SK-N-SH (cell line): ENCODE data around the gene RASA3. TPM values are rescaled to one million over a fixed set of nuclear protein-coding genes. Genes with fewer than 3 reads are reported as not detected.

Experiments used
- CTCF ChIA-PET: fragments of 300-600, 350-600 bp; formaldehyde crosslinking; extraction: SDS; loops from one replicate; lab custom pipeline; 2021; lab: Yijun Ruan, JAX
- POLR2A ChIA-PET: fragments of 350-600 bp; sonication (Branson Sonifier 250); formaldehyde crosslinking; extraction: SDS; loops from one replicate; lab custom pipeline; 2020; ENCODE audit warnings: antibody characterized with exemption, inconsistent platforms; lab: Yijun Ruan, JAX
- DNase-seq: peaks from one replicate; pipeline ENCODE4 v3.0.0; 2012
- H2AFZ ChIP-seq: fragments of 200-600 bp; sonication (generic); 2 replicates; pipeline ENCODE4 v1.8.1; 2016; ENCODE audit warnings: antibody characterized with exemption, mild to moderate bottlenecking, low read depth
- H3F3A ChIP-seq: fragments of 200-600 bp; sonication (generic); replicated peaks from 2 replicates; pipeline ENCODE3; 2016; ENCODE audit warnings: antibody characterized with exemption, mild to moderate bottlenecking; ENCODE audit not compliant: insufficient read depth
- H3K27ac ChIP-seq, 2 experiments: fragments of 200-500 bp in 1 of 2; fragments of 200-600 bp in 1 of 2; sonication (Bioruptor generic) in 1 of 2; sonication (generic), shearing (Covaris generic) in 1 of 2; 2 replicates each; pipeline versions ENCODE4 v1.5.1 to v1.6.1; 2014 to 2016; ENCODE audit warnings: low read depth in 2 of 2, inconsistent platforms in 1 of 2, low read length in 1 of 2, mild to moderate bottlenecking in 1 of 2, mixed read lengths in 1 of 2
- H3K27me3 ChIP-seq: fragments of 200-600 bp; sonication (generic), shearing (Covaris generic); 2 replicates; pipeline ENCODE4 v1.6.1; 2016; ENCODE audit warnings: mixed run types; ENCODE audit not compliant: insufficient read depth
- H3K36me3 ChIP-seq, 2 experiments: fragments of 200-500 bp in 1 of 2; fragments of 200-600 bp in 1 of 2; sonication (Bioruptor generic) in 1 of 2; sonication (generic) in 1 of 2; replicated peaks in 1 of 2; 2 replicates each; pipeline versions ENCODE3 to v1.5.1; 2014 to 2016; ENCODE audit warnings: low read length in 1 of 2, mild to moderate bottlenecking in 1 of 2; ENCODE audit not compliant: insufficient read depth in 2 of 2, control insufficient read depth in 1 of 2
- H3K4me1 ChIP-seq, 2 experiments: fragments of 200-500 bp in 1 of 2; fragments of 200-600 bp in 1 of 2; sonication (Bioruptor generic) in 1 of 2; sonication (generic), shearing (Covaris generic) in 1 of 2; 2 replicates each; pipeline versions ENCODE4 v1.5.1 to v1.6.1; 2014 to 2016; ENCODE audit warnings: low read depth in 1 of 2, low read length in 1 of 2, mixed run types in 1 of 2; ENCODE audit not compliant: insufficient read depth in 2 of 2, control insufficient read depth in 1 of 2
- H3K4me2 ChIP-seq: fragments of 200-600 bp; sonication (generic), shearing (Covaris generic); 2 replicates; pipeline ENCODE4 v1.6.1; 2017; ENCODE audit warnings: mixed run types
- H3K4me3 ChIP-seq, 2 experiments: fragments of 200-500 bp in 1 of 2; fragments of 200-600 bp in 1 of 2; sonication (Bioruptor generic) in 1 of 2; sonication (generic), shearing (Covaris generic) in 1 of 2; 2 replicates each; pipeline versions ENCODE4 v1.5.1 to v1.8.1; 2014 to 2016; ENCODE audit warnings: low read depth in 2 of 2, inconsistent platforms in 1 of 2, low read length in 1 of 2, mild to moderate bottlenecking in 1 of 2, mixed read lengths in 1 of 2, moderate library complexity in 1 of 2
- H3K79me2 ChIP-seq: fragments of 200-600 bp; sonication (generic); 2 replicates; pipeline ENCODE4 v1.8.1; 2017; ENCODE audit warnings: mild to moderate bottlenecking; ENCODE audit not compliant: insufficient read depth
- H3K9ac ChIP-seq: fragments of 200-600 bp; sonication (generic); 2 replicates; pipeline ENCODE4 v1.6.1; 2017; ENCODE audit warnings: mixed run types
- H3K9me2 ChIP-seq: fragments of 200-600 bp; sonication (generic); 2 replicates; pipeline ENCODE4 v1.6.1; 2017; ENCODE audit warnings: mixed run types
- H3K9me3 ChIP-seq: fragments of 200-600 bp; sonication (generic); 2 replicates; pipeline ENCODE4 v1.6.1; 2017; ENCODE audit warnings: mixed run types, mild to moderate bottlenecking, moderate library complexity
- H4K20me1 ChIP-seq: fragments of 200-600 bp; sonication (generic); 2 replicates; pipeline ENCODE4 v1.6.1; 2017; ENCODE audit warnings: mild to moderate bottlenecking, mixed run types; ENCODE audit not compliant: insufficient read depth
- JUND ChIP-seq: IDR thresholded peaks from 2 replicates; pipeline ENCODE4 v1.4.0; 2012
- POLR2AphosphoS5 ChIP-seq: IDR thresholded peaks from 2 replicates; pipeline ENCODE4 v1.6.1; 2012; ENCODE audit warnings: low read depth, low read length
- RAD21 ChIP-seq: IDR thresholded peaks from 2 replicates; pipeline ENCODE4 v1.6.1; 2012; ENCODE audit warnings: mild to moderate bottlenecking, low read length
- RCOR1 ChIP-seq: fragments of 150-350 bp; IDR thresholded peaks from 2 replicates; pipeline ENCODE4 v1.6.1; 2017; ENCODE audit warnings: antibody characterized with exemption, low read length
- REST ChIP-seq: IDR thresholded peaks from 2 replicates; pipeline ENCODE4 v1.6.1; 2012; ENCODE audit warnings: mild to moderate bottlenecking, low read depth, low read length, moderate library complexity
- SMC3 ChIP-seq: IDR thresholded peaks from 2 replicates; pipeline ENCODE4 v1.6.1; 2012; ENCODE audit warnings: low read depth, low read length, improper control_type of control experiment
- TEAD4 ChIP-seq: IDR thresholded peaks from 2 replicates; pipeline ENCODE4 v1.4.0; 2012; ENCODE audit warnings: mild to moderate bottlenecking, borderline replicate concordance; ENCODE audit not compliant: insufficient read depth
- WGBS: methylation state at CpG from one replicate; pipeline ENCODE4 v1.1.6; 2017; ENCODE audit warnings: low lambda C conversion rate; 5-methylcytosine and 5-hydroxymethylcytosine counted together
- polyA plus RNA-seq, 3 experiments: library from polyadenylated mRNA; depleted of rRNA; stranded (reverse); fragments of >200 nt; gene quantifications; 2 replicates each; pipeline ENCODE4 v1.2.3, GENCODE V29; 2012
- TF ChIP-seq, protein P1 (sequence below): IDR thresholded peaks from 2 replicates; pipeline ENCODE4 v1.4.0; 2012; ENCODE audit warnings: low read depth, borderline replicate concordance
- TF ChIP-seq, protein P2 (sequence below): fragments of 150-350 bp; IDR thresholded peaks from 2 replicates; pipeline ENCODE4 v1.6.1; 2016; ENCODE audit warnings: mild to moderate bottlenecking, low read depth, low read length
- TF ChIP-seq, protein P3 (sequence below): IDR thresholded peaks from 2 replicates; pipeline ENCODE4; 2012

RASA3 gene
- polyA plus RNA-seq, 1 of the 3 experiments (the other 2 are of a cell fraction): 25.1 TPM

DNA sequence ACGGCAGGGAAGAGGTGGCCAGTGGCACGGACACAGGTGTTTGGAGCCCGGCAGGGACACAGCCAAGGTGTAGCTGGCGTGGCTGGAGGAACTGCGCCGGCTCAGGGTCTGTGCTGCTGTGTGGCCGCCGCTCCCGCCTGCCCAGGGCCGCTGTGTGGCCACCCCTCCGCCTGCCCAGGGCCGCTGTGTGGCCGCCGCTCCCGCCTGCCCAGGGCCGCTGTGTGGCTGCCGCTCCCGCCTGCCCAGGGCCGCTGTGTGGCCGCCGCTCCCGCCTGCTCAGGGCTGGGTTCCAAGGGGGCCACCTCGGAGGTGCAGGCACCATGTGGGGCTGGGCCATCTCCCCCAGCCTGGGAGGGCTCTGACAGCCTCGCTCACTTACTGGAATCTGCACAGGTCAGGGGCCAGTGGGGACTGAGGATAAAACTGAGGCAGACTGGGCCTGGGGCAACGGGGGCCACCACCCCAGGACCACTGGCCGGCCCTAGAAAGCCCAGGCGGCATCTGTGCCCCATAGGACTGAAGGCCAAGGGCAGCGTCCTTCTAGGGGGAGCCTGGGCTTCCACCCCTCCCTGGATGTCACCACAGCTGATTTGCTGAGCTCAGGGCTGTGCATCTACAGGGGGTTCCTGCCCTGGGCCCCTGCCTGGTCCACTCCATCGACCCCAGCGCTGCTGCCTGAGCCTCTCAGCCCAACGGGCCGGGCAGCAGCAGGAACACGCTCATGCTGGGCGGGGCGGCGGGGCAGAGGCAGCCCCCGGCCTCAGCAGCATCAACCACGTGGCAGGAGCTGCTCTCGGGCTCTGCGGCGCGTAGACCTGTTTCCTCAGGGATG is 180.1 kb downstream of the RASA3 start:
- Histone ChIP-seq H3K4me3 (no peak overlapping the region), H3K79me2 (no peaks in the 10 kb centered on the region), H3K9ac (no peak overlapping the region), H3K4me2 (no peak overlapping the region), H3K9me2 (no peaks in the 10 kb centered on the region), H2AFZ (no peak overlapping the region), H3K27me3 (no peaks in the 10 kb centered on the region), H3K9me3 (no peaks in the 10 kb centered on the region), H3K36me3 (no peaks in the 10 kb centered on the region), H3K4me1 (peaks cover 0 to 6% of the 10 kb centered on the region in 2 experiments; a peak in 1 of 4 replicates), H3K27ac (no peak overlapping the region), H4K20me1 (no peaks in the 10 kb centered on the region), H3F3A (no peaks in the 10 kb centered on the region)
- WGBS: 79% methylated on average over 4 of the region's 42 CpGs
- no peak for DNase-seq
- CTCF ChIA-PET: no interaction called here
- POLR2A ChIA-PET: no interaction called here
- TF ChIP-seq RAD21 (no peak), RCOR1 (no peak)
- TF ChIP-seq, protein P1, sequence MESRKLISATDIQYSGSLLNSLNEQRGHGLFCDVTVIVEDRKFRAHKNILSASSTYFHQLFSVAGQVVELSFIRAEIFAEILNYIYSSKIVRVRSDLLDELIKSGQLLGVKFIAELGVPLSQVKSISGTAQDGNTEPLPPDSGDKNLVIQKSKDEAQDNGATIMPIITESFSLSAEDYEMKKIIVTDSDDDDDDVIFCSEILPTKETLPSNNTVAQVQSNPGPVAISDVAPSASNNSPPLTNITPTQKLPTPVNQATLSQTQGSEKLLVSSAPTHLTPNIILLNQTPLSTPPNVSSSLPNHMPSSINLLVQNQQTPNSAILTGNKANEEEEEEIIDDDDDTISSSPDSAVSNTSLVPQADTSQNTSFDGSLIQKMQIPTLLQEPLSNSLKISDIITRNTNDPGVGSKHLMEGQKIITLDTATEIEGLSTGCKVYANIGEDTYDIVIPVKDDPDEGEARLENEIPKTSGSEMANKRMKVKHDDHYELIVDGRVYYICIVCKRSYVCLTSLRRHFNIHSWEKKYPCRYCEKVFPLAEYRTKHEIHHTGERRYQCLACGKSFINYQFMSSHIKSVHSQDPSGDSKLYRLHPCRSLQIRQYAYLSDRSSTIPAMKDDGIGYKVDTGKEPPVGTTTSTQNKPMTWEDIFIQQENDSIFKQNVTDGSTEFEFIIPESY: no peak
- TF ChIP-seq, all 33 proteins: peak for 0

DNA sequence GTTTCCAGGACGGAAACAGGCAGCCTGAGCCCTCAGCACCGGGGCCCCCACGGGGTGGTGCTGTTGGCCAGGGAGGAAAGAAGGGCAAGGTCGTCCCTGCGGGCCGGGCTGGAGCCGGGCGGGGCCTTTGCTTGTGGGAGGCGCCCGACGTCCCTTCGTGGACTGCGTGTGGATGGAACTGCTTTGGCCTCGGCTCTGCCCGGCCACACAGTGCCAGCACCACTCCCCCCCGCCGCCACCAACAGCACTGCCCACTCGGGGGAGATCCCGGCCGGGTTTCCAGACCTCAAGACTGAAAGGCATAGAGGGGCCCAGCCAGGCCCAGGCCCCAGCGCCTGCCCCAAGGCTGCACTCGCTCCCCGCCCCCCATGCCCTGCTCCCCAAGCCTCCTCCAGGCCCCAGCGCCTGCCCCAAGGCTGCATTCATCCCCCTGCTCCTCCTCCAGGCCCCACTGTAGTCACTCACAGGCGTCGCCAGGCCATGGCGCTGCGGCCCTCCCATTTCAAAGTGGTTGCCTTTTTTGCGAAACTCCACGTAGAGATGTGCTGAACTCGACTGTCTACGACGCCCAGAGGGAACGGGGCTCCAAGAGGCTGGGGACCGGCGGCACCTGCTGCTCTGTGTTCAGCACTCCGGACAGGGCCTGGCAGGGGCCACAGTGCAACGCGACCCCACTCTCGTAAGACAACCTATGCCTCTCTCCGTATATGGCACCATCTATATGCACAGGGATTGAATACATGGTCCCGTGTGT is 181.0 kb downstream of the RASA3 start:
- CTCF ChIA-PET: interaction anchor here (1.0 kb wide), 1 partner anchor 18 kb away, joined by 3 read pairs; no protein-coding TSS in a partner anchor
- Histone ChIP-seq H3K4me1 (peaks cover 0 to 6% of the 10 kb centered on the region in 2 experiments; a peak in 1 of 4 replicates), H3K27me3 (no peaks in the 10 kb centered on the region)

More for the DNA sequence above, 181.0 kb downstream of the RASA3 start:
- POLR2A ChIA-PET: no interaction called here
- Histone ChIP-seq H3K9me3 (no peaks in the 10 kb centered on the region), H3K9ac (no peak overlapping the region), H3K4me3 (no peak overlapping the region), H3K9me2 (no peaks in the 10 kb centered on the region), H2AFZ (no peak overlapping the region), H3K36me3 (no peaks in the 10 kb centered on the region), H3F3A (no peaks in the 10 kb centered on the region), H3K79me2 (no peaks in the 10 kb centered on the region), H4K20me1 (no peaks in the 10 kb centered on the region), H3K4me2 (no peak overlapping the region), H3K27ac (no peak overlapping the region)
- TF ChIP-seq RCOR1: no peak
- peak; percentile 41 for TF ChIP-seq RAD21
- TF ChIP-seq, protein P2, sequence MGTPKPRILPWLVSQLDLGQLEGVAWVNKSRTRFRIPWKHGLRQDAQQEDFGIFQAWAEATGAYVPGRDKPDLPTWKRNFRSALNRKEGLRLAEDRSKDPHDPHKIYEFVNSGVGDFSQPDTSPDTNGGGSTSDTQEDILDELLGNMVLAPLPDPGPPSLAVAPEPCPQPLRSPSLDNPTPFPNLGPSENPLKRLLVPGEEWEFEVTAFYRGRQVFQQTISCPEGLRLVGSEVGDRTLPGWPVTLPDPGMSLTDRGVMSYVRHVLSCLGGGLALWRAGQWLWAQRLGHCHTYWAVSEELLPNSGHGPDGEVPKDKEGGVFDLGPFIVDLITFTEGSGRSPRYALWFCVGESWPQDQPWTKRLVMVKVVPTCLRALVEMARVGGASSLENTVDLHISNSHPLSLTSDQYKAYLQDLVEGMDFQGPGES: no peak
- TF ChIP-seq POLR2AphosphoS5: no peak
- TF ChIP-seq, protein P3, sequence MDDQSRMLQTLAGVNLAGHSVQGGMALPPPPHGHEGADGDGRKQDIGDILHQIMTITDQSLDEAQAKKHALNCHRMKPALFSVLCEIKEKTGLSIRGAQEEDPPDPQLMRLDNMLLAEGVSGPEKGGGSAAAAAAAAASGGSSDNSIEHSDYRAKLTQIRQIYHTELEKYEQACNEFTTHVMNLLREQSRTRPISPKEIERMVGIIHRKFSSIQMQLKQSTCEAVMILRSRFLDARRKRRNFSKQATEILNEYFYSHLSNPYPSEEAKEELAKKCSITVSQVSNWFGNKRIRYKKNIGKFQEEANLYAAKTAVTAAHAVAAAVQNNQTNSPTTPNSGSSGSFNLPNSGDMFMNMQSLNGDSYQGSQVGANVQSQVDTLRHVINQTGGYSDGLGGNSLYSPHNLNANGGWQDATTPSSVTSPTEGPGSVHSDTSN: no peak
- TF ChIP-seq JUND: no peak
- no peak for TF ChIP-seq TEAD4
- TF ChIP-seq REST: peak; percentile 85
- TF ChIP-seq SMC3: peak; percentile 18; the same call in 1 of the 2 replicates
- 80% methylated on average over 38 of the region's 42 CpGs for WGBS
- DNase-seq: peak; percentile 66
